Thoracic aorta (tissue), 2 donors: ENCODE results near the gene SDC1. TPM values are rescaled to one million over a fixed set of nuclear protein-coding genes. Genes with fewer than 3 reads are reported as not detected.

Experiments used
- ATAC-seq: fragments of 150-250 bp; one replicate; pipeline ENCODE4 v1.8.0; 2017; ENCODE audit warnings: low read depth; ENCODE audit not compliant: insufficient number of reproducible peaks, low FRiP score
- DNase-seq: peaks from one replicate; pipeline ENCODE4 v3.0.0-alpha.2; 2020; ENCODE audit warnings: low spot score
- H3K27ac ChIP-seq, 2 donors: fragments of 200-600 bp; sonication (generic); 1 replicate in 1 of 2; 2 replicates in 1 of 2; pipeline ENCODE4 v1.5.1; 2016; ENCODE audit warnings: mild to moderate bottlenecking in 2 of 2, moderate library complexity in 2 of 2
- H3K27me3 ChIP-seq: fragments of 200-600 bp; sonication (generic); replicated peaks from 2 replicates; pipeline ENCODE4 v1.6.0; 2016; ENCODE audit warnings: mild to moderate bottlenecking; ENCODE audit not compliant: insufficient read depth
- H3K36me3 ChIP-seq: fragments of 200-600 bp; sonication (generic); one replicate; pipeline ENCODE4 v1.5.1; 2016
- H3K4me1 ChIP-seq, 2 donors: fragments of 200-600 bp; sonication (generic); 1 replicate in 1 of 2; 2 replicates in 1 of 2; pipeline versions ENCODE4 v1.5.1 to v1.6.0; 2016; ENCODE audit warnings: low read depth in 2 of 2, mild to moderate bottlenecking in 1 of 2; ENCODE audit not compliant: control insufficient read depth in 1 of 2
- H3K4me3 ChIP-seq: fragments of 200-600 bp; sonication (generic); 2 replicates; pipeline ENCODE4 v1.5.1; 2016; ENCODE audit warnings: mild to moderate bottlenecking
- H3K9me3 ChIP-seq: fragments of 200-600 bp; sonication (generic); 2 replicates; pipeline ENCODE4 v1.5.1; 2016
- total RNA-seq, 2 donors: library from RNA; depleted of rRNA; stranded (reverse); fragments of >200 nt; gene quantifications; one replicate each; pipeline versions ENCODE4 v1.1.0 to v1.2.3, GENCODE V29; 2016
- TF ChIP-seq, protein P1 (sequence below): fragments of 200-600 bp; sonication (generic); IDR thresholded peaks from one replicate; pipeline ENCODE4 v1.5.1; 2019; ENCODE audit warnings: antibody characterized with exemption

Gene SDC1
- total RNA-seq, 2 donors from 2014 or later, result 3.1 to 9.6 TPM

DNA sequence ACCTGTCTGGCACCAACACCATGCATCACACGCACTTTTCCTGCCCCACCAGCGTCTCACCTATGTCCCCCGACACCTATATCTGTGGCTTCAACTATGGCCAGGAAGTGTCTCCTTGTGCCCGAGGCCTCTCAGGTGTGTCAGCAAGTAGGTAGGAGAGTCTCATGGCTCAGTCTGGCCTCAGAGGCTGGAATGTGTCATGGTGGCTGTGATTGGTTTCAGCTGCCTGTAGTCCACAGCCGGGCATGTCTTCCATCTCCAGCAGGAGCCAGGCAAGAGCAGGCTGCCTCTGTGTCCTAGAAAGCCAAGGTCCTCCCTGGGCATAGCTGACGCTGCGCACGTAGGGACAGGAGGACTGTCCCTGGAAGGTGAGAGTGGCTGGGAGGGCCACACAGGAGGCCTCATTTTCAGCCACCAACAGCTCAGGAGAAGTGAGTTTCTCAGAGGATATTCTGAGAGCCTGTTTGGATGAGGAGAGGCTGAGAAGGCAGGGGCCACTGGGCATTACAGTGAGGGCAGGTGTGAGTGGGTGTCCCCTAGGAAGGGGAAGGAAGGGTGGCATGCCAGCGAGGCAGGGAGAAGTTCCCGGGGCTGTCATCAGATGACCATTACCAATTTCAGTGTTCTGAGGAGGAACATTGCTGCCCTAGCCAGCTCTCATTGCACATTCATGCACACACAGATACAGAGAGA is 47.2 kb downstream of the SDC1 start:
- Histone ChIP-seq H3K4me3 (no peak overlapping the region), H3K27me3 (no peaks in the 10 kb centered on the region), H3K4me1 (no peaks in the 10 kb centered on the region), H3K36me3 (no peaks in the 10 kb centered on the region), H3K9me3 (no peaks in the 10 kb centered on the region), H3K27ac (no peak overlapping the region)
- ATAC-seq (no peak), DNase-seq (no peak)
- TF ChIP-seq, protein P1, sequence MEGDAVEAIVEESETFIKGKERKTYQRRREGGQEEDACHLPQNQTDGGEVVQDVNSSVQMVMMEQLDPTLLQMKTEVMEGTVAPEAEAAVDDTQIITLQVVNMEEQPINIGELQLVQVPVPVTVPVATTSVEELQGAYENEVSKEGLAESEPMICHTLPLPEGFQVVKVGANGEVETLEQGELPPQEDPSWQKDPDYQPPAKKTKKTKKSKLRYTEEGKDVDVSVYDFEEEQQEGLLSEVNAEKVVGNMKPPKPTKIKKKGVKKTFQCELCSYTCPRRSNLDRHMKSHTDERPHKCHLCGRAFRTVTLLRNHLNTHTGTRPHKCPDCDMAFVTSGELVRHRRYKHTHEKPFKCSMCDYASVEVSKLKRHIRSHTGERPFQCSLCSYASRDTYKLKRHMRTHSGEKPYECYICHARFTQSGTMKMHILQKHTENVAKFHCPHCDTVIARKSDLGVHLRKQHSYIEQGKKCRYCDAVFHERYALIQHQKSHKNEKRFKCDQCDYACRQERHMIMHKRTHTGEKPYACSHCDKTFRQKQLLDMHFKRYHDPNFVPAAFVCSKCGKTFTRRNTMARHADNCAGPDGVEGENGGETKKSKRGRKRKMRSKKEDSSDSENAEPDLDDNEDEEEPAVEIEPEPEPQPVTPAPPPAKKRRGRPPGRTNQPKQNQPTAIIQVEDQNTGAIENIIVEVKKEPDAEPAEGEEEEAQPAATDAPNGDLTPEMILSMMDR, result no peak

DNA sequence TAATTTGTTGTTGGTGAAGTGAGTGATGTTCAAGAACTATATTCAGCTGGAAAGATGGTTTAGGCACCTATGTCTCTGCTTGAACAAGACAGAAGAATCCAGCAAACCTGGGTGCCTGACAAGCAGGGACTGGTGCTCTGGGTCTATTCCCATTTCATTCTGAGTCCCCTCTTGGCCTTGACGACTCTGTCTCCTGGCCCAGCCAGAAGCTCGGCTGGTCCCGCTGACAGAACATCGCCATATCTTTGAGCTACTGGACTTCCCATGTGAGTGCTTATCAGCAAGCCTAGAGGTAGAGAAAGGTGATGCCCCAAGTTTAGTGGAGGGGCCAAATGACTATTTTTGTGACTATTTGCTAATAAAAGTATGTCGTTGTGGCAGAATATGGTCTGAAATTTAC is 48.2 kb downstream of the SDC1 start:
- TF ChIP-seq, protein P1, result no peak
- no peaks in the 10 kb centered on the region for H3K4me1 ChIP-seq
- no peaks in the 10 kb centered on the region for H3K9me3 ChIP-seq
- no peaks in the 10 kb centered on the region for H3K36me3 ChIP-seq
- no peak for DNase-seq
- no peak overlapping the region for H3K27ac ChIP-seq
- no peaks in the 10 kb centered on the region for H3K27me3 ChIP-seq
- no peak for ATAC-seq
- no peak overlapping the region for H3K4me3 ChIP-seq

DNA sequence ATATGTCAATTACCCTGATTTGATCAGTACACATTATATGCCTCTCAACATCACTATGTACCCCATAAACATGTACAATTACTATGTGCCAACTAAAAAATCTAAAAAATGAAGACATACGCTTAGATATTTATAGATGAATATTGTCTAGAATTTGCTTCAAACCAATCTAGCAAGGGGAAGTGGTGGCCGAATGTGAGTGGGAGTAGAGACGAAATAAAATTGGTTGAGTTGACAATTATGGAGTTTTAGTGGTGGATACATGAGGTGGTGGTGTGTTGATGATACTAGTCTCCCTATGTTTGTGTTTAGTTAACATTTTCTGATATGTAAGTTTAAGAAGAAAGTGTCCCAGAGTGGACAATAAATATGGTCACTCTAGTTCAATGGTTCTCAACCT is 49.0 kb downstream of the SDC1 start:
- Histone ChIP-seq H3K9me3 (no peaks in the 10 kb centered on the region), H3K36me3 (no peaks in the 10 kb centered on the region), H3K4me3 (no peak overlapping the region), H3K27me3 (no peaks in the 10 kb centered on the region), H3K27ac (no peak overlapping the region), H3K4me1 (no peaks in the 10 kb centered on the region)
- TF ChIP-seq, protein P1, result no peak
- ATAC-seq (no peak), DNase-seq (no peak)

DNA sequence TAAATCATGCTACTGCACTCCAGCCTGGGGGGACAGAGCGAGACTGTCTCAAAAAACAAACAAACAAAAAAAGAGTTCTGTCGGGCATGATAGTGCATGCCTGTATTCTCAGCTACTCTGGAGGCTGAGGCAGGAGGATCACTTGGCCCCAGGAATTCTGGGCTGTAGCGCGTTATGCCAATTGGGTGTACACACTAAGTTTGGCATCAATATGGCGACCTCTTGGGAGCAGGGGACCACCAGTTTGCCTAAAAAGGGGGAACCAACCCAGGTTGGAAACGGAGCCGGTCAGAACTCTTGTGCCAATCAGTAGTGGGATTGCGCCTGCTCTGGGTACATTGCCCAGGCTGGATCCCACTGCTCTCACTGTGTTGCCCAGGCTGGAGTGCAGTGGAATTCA is 49.7 kb downstream of the SDC1 start:
- ATAC-seq (no peak), DNase-seq (no peak)
- Histone ChIP-seq H3K27ac (no peak overlapping the region), H3K4me1 (no peaks in the 10 kb centered on the region), H3K4me3 (no peak overlapping the region), H3K36me3 (no peaks in the 10 kb centered on the region), H3K9me3 (no peaks in the 10 kb centered on the region), H3K27me3 (no peaks in the 10 kb centered on the region)
- TF ChIP-seq, protein P1, result no peak

DNA sequence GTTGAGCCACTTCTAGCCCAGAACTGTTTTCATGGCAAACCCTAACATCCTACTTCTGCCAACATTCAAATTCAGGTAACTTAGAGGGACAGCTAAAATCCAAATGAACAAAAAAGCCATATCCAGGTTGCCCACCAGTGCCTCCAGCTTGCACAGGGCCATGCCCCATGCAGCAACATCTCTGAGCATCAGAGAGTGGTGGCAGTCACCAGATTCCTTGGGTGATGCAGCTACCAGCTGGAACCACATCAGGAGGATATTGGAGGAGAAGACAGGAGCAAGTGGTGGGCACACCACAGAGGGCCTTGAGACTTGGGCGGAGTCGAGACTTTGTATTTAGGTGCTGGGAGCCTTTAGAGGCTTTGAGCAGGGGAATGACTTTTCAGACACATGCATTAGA is 50.5 kb downstream of the SDC1 start:
- ATAC-seq, result no peak
- TF ChIP-seq, protein P1, result no peak
- no peak overlapping the region for H3K27ac ChIP-seq
- no peaks in the 10 kb centered on the region for H3K4me1 ChIP-seq
- H3K9me3 ChIP-seq, result no peaks in the 10 kb centered on the region
- no peak overlapping the region for H3K4me3 ChIP-seq
- no peaks in the 10 kb centered on the region for H3K27me3 ChIP-seq
- DNase-seq, result no peak
- H3K36me3 ChIP-seq, result no peaks in the 10 kb centered on the region
